NOMO-1 (cell line): ENCODE data around the gene TPX2.
"Not testable (repeated sequence)": the region's sequence is repeated elsewhere in the genome, so short reads cannot be mapped to it uniquely, and the experiment has no call there.

Source experiments
- DNase-seq, 2 experiments: peaks; one replicate each; lab custom pipeline; 2025; ENCODE audit not compliant: unreplicated experiment in 2 of 2; lab: John Stamatoyannopoulos, UW

The TPX2 gene

DNA sequence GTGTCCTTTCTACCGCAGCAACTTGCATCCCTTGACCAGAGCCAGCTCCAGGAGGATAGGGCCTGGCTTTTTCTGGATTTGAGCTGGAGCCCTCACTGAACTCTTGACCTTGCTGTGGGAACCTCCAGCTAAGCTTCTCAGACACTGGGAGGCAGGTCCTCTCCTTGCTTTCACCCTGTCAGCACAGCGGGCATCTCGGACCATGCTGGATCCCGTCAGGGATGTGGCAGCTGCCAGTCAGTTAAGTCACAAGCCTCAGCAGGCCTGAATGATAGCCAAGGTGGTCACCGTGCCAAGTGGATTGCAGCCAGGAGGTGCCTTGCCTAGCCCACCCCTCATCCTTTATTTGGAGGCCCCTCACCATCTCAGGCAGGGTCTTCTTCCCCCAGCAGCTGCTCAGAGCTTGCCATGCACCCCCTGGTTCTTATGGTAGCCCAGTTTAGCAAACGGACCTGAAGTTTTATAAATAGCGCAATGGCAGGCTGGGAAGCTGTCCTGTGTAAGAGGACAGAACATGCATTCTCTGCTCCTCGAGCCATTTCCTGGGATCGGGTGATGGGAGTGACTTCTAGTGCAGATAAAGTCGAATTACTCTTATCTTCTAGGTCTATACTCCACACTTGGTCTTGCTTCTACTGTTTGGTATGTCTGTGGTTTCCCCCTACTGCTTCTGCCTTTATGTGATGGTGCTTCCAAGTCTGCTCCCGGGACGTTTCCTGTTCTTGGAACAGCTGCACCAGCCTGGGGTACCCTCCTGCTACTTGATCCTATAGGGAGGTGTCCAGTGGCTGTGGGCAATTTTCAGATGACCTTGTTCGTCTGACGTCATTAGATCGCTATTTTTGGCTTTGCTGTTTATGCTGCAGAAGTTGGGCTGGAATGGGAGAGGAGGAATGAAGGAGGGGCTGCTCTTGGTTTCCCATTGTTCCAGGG is 73.0 kb downstream of the TPX2 start:
- no peak for DNase-seq

DNA sequence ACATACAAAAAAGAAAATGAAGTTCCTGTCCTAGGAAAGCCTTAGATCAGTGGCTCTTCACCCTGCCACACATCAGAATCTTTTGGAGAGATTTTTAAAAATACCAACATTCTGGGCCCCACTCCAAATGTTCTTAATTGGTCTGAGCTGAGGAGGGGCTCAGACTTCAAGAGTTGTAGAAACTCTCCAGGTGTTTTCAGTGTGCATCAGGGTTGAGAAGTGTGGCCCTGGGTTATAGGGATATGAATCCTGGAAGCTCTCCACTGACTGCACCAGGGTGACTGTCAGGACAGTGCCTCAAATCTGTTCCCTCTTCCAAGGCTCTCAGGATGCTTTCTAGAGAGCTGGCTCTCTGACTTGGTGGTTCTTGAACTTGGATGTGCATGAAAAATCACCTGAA is 74.5 kb downstream of the TPX2 start:
- DNase-seq = no peak

DNA sequence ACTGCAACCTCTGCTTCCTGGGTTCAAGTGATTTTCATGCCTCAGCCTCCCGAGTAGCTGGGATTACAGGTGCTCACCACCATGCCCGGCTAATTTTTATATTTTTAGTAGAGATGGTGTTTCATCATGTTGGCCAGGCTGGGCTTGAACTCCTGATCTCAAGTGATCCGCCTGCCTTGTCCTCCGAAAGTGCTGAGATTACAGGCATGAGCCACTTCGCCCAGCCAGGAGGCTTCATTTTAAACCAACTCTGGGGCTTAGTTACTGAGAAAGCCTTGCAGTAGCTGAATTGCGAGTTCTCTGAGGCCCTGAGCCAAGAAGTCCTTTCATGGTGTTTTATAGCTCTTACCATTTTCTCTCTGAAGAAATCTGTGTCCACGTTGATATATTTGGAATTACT is 75.1 kb downstream of the TPX2 start:
- not testable (repeated sequence) for DNase-seq

DNA sequence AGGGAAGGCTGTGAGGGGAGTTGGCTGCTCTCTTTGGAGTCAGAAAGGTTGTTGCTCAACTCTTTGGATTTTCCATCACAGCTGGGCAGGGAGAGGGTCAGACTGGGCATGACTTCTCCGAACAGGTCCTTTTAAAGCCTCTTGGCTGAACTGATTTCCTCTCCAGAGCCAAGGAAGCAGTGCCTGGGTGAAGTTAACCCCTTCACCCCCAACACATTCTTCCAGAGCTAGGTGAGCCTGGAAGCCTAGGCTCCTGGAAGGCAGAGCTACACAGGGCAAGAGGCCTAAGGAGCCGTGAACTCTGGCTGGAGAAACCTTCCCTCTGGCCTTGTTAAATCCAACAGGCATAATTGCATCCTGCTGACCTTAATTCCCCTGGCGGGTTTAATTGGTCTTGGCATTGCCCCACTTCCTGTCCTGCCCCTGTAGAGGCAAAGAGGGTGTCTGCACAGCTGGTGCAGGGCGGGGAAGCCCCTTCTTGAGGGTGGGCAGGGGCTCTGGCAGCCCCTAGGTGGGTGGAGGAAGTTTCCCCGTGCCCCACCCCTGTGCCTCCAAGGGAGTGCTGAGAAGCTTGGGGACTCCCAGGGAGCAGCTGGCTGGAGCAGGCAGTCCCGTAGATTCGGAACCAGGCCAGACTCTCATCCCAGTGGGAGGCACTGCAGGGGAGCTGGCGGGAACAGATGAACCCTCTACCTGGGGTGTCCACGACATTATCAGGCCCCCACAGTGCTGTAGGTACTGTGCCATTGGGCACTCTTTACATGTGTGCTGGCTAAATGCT is 76.5 kb downstream of the TPX2 start:
- DNase-seq = no peak

DNA sequence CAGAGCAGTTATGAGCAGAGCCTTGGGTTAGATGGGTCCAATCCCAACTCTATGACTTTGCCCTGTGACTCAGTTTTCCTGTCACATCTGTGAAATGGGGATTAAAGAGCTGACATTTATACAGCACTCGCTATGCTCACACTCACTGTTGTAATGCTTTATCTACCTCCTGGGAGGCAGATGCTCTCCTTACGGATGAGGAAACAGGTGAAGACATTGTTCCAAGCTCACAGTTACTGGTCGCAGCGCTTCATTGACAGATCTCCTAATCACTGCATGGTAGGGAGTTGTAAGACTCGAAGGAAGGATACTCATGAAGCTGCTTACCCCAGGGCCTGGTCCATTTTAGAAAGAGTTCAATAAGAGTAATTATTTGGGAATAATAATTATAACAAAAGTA is 77.1 kb downstream of the TPX2 start:
- DNase-seq = no peak

DNA sequence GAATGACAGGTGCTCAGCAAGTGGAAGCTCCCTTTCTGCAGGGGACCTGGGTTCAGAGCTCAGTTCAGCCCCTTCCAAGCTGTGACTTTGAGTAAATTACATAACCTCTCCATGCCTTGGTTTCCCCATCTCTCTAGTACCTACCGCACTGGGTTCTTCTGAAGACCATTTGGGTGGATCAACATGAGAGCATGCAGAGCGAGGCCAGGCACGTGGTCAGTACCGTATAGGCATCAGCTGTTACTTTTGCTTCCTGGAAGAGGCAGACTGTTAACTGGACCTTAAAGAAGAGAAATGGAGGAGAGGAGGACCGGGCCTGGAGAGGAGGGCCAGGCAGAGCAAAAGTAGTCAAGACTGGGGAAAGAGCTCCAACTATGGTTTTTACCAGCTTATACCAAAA is 78.4 kb downstream of the TPX2 start:
- no peak for DNase-seq

DNA sequence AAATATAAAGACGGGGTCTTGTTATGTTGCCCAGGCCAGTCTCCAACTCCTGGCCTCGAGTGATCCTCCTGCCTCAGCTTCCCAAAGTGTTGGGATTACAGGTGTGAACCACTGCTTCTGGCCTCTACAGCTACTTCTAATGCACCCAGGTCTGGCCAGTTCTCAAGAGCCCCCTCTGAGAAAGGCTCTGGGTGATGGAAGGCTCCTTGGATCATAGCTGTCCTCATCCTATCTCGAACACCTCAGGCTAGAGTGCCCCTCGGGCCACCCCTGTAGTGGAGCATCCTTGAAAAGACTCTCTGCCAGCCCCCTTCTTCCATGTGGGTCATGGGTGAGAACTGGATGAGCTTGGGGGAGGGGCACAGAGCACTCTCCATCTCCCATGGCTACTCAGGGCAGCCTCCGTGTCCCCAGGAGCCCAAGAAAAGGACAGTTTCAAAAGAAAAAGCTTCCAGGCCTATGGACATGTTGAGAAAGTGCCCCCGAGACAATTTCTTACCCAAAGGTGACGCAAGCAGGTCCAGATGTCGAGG is 79.4 kb downstream of the TPX2 start:
- DNase-seq = no peak

DNA sequence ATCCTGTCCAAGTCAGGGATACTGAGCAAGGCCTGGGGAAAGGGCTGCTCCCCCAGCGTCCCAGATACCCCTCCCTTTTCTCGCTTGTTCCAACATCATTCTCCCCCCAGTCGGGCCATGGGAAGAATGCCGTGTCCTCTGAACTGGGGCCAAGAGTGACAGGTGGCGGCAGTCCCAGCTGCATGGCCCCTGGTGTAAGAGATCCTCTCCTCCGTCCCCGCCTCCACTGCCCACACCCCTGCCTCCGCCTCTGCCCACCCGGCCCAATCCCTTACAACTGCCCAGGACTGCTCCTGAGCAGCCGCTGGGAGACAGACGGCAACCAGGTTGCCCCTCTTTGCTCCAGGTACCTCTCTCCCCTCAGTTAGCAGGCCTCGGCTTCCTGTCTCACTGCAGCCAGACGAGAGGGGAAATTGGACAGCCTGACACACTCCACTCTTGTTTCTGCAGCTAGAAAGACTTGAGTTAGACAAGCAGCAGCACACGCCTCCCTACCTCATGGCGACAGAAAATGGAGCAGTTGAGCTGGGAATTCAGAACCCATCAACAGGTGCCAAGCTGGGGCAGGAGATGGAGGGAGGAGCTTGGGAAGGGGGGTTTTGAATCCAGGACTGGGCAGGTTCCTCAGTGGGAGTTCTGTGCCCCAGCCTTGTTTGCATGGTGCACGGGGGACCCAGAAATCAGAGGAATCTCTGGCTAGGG is 80.1 kb downstream of the TPX2 start, which contains the start of gene MYLK2:
TSS of gene MYLK2 (plus strand) at position 274 of the 702 bp plus-strand sequence. CDS start at position 499, 225 bp downstream.
- DNase-seq = no peak

DNA sequence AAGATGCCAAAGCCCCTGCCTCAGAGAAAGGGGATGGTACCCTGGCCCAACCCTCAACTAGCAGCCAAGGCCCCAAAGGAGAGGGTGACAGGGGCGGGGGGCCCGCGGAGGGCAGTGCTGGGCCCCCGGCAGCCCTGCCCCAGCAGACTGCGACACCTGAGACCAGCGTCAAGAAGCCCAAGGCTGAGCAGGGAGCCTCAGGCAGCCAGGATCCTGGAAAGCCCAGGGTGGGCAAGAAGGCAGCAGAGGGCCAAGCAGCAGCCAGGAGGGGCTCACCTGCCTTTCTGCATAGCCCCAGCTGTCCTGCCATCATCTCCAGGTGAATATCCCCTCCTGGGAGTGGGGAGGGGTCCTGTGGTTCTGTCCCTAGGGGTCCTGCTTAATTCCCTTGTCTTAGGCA is 81.1 kb downstream of the TPX2 start:
- no peak for DNase-seq

DNA sequence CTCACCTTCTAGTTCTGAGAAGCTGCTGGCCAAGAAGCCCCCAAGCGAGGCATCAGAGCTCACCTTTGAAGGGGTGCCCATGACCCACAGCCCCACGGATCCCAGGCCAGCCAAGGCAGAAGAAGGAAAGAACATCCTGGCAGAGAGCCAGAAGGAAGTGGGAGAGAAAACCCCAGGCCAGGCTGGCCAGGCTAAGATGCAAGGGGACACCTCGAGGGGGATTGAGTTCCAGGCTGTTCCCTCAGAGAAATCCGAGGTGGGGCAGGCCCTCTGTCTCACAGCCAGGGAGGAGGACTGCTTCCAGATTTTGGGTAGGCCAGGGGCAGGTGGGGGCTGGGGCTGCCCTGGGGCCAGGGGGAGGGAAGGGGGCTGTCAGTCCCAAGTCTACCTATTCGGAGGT is 82.3 kb downstream of the TPX2 start:
- no peak for DNase-seq

DNA sequence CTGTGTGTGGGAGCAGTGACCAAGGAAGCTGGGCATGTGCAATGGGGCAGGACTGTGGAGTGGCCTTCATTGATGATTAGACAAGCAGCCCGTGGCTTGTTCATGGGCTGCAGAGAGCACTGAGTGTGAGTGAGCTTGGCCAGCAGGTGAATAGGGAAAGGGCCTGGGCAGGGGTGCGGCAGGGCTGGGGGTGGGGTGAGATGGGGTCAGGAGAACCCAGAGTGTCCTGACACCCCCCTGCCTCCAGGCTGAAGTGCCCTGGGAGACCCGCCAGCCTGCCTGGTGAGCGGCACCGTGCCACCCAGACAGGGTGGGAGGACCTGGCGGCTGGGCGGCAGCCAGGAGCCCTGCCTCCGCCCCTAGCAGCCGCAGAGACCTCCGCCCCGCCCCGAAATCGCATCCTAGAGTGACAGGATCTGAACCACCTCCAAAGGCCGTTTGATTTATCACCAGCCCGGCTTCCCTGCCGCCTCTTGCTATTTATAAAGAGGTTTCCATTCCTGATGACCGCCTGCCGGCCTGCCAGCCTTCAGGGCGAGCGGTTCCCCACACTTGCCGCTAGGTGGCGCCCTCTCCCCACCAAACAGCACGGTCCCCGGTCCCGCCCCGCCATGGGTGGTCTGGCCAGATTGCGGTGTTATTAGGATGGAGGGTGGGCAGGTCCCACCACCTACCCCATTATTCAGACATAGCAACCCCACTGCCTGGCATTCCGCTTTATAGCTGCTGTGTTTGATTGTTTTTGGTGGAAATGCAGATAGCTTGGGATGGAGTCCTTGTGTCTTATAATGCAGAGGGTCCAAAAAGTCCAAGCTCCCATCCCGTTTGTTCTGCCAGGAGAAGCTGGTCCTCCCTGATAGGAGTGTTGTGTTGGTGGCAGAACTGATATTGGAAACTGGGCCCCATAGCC is 83.6 kb downstream of the TPX2 start:
- DNase-seq = peak; percentile 17 to 39

DNA sequence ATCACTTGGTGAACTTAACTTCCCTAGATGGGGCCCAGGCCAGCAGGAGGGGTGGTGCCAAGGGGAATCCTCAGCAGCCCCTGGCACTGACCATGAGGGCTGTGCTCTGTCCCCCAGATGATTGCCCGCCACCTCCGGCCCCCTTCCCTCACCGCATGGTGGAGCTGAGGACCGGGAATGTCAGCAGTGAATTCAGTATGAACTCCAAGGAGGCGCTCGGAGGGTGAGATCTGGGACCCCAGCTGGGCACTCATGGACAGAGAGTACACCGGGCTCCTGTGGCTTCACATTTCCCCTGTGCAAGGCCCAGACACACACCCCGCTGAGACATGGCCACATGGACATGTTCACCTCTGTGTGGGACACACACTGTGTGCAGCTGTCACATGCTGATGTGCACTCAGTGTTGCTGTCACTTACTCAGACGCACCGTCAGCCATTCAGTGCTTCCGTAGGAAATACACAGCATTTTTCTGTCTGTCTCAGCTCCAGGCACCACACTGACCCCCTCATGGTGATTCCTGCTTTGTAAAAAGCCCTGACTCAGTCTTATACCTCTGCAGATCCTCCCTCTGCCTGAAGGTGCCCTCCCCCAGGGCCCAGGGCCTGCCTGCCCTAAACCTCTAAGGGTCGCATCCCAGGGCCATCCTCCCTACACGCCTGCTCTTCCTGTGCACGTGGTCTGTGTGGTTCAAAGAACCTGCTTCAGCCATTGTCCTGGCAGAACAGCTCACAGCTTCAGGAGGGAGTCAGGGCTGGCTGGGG is 84.5 kb downstream of the TPX2 start:
- no peak for DNase-seq

DNA sequence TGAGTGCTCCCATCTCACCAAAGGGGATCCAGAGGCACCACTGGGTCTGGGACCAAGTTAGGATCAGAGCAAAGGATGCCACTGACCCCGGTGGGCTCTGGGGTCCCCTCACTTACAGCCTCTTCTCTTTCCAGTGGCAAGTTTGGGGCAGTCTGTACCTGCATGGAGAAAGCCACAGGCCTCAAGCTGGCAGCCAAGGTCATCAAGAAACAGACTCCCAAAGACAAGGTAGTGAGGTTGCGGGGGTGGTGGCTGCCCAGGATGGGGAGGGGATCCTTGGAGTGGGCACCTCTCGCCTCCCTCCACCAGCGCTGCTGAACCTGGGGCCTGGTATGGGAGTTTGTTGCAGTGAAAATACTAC is 85.0 kb downstream of the TPX2 start:
- no peak for DNase-seq

DNA sequence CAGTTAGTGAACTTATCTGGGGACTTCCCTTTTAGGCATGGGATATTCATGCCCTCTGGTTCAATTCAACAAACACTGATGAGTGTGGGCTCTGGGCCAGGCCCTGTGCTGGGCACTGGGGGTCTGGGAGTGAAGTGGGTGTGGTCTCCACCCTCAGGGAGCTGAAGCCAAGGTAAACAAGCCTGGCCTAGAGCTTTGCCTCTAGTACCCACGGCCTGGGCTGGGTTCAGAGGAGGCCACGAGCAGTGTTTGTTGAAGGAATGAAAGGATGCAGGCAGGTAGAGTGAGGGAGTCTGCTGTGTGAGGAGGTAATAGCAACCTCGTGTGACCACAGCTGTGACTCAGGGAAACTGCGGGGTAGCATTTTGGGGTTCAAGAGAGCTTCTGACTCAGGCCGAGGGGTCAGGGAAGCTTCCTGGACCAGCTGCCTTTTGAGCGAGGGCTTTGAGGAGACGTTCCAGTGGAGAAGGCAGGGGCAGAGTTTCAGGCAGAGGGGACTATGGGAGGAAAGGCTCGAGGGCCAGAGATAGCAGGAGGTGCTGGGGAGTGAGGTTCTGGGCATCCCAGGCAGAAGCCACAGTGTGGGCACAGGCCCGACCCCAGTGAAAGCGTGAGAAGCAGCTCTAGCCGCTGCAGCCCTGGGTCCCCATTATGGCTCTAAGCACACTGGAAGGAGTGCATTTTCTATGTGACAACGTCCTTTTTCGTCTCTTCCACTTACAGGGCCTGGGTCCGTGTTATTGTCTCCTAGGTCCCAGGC is 85.6 kb downstream of the TPX2 start:
- no peak for DNase-seq

DNA sequence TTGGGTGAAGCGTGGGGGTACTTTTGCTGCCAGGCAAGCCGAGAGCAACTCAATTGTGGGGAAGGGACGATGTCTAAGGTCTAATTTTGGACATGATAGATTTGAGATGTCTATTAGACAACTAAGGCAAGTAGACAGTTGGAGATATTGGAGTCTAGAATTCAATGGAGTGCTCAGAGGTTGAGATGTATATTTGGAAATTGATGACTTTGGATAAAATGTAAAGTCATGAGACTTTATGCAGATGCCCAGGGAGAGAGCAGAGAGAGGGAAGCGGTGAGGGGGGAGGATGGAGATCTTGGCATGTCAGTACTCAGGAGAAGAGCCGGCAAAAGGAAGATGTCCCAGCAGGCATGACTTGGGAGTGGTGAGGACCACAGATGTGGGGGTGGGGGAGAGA is 87.0 kb downstream of the TPX2 start:
- no peak for DNase-seq

DNA sequence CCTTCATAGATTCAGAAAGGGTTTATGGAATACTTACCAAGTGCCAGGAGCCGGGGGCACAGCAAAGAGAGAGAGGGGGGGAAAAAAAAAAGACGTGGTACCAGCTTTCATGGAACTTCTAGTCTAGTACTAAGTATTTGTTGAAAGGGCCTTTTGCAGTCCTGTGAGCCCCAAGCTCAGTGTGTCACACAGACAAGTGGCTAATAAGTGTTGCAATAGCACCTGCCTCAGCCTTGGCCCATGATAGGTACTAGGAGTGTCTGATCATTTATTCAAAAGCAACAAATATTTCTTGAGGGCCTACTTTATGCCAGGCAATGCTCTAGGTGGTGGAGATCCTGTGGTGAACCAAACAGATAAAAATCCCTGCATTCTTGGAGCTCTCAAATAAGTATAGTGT is 88.0 kb downstream of the TPX2 start:
- no peak for DNase-seq

DNA sequence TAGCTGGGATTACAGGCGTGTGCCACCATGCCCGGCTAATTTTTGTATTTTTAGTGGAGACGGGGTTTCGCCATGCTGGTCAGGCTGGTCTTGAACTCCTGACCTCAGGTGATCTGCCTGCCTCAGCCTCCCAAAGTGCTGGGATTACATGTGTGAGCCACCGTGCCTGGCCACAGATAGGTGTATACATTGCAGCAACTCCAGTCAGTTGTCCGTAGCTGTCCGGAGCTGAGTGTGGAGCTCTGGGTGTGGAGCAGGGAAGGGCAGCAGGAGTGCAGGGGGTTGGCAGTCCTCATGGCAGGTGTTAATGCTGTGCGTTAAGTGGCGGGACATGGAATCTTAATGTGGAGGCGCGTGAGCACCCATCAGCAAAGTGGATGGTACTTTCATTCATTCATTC is 88.9 kb downstream of the TPX2 start:
- not testable (repeated sequence) for DNase-seq

DNA sequence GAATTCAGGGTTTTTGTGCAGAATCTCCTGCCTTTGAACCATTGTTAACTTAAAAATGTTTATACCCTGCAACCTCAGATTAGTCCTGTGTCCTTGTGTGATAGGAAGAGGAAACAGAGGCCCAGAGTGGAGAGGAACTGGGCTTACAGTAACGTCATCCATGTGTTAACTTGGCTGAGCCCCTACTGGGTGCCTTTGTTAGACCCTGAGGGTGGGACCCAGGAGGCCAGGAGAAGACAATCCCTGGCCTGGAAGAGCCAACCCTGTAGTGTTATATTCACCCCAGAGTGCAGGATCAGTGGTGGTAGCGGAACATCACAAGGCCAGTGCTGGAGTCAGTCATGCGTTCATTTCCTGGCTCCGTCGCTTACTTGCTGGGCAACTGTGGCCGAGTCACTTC is 90.6 kb downstream of the TPX2 start:
- no peak for DNase-seq
